ENCODE measurements around the gene GRB2.

GRCh38 chr17:75404731-75405364 is 630 bp downstream of the GRB2 start:
- TF ChIP-seq GATA2 (IDR thresholded peaks at IDR 0.05; ENCODE audit: low read depth, low read length) (no peak), GATA3 (IDR thresholded peaks at IDR 0.05; ENCODE audit: low read depth, low read length) (no peak)

Data from SH-SY5Y (cell line).